GM19351 (cell line): ENCODE measurements around the gene CRHR2.
"Not testable (repeated sequence)": the region's sequence is repeated elsewhere in the genome, so short reads cannot be mapped to it uniquely, and the experiment has no call there.

Experiments
- ATAC-seq: cut with Tn5 transposase; IDR thresholded peaks from one replicate; pipeline ENCODE4 v1.9.1; 2021; ENCODE audit warnings: mild to moderate bottlenecking, moderate library complexity; ENCODE audit not compliant: unreplicated experiment

CRHR2 gene

GRCh38 chr7:30682212-30683083, at the start of gene CRHR2:
CRHR2 (minus strand) TSS chr7:30682456; CDS start chr7:30682280, 176 bp downstream.
- ATAC-seq: no peak

- no peak for ATAC-seq
Measured at GRCh38 chr7:30731581-30731980, 49.3 kb upstream of the CRHR2 start.

- no peak for ATAC-seq
Measured at GRCh38 chr7:30730996-30731395, 48.7 kb upstream of the CRHR2 start.

- ATAC-seq: no peak
Measured at GRCh38 chr7:30730097-30730496, 47.8 kb upstream of the CRHR2 start.

- no peak for ATAC-seq
Measured at GRCh38 chr7:30729642-30730041, 47.4 kb upstream of the CRHR2 start.

GRCh38 chr7:30728591-30729100, 46.4 kb upstream of the CRHR2 start:
- no peak for ATAC-seq

- peak; percentile 59 for ATAC-seq
Measured at GRCh38 chr7:30727061-30727945, 45.0 kb upstream of the CRHR2 start.

GRCh38 chr7:30726296-30727006, 44.2 kb upstream of the CRHR2 start:
- ATAC-seq: no peak

GRCh38 chr7:30723776-30724175, 41.5 kb upstream of the CRHR2 start:
- no peak for ATAC-seq

GRCh38 chr7:30722671-30723070, 40.4 kb upstream of the CRHR2 start:
- ATAC-seq: no peak

- ATAC-seq: no peak
Measured at GRCh38 chr7:30722187-30722586, 39.9 kb upstream of the CRHR2 start.

GRCh38 chr7:30721211-30721610, 39.0 kb upstream of the CRHR2 start:
- no peak for ATAC-seq

GRCh38 chr7:30719434-30719833, 37.2 kb upstream of the CRHR2 start:
- ATAC-seq: not testable (repeated sequence)

- no peak for ATAC-seq
Measured at GRCh38 chr7:30717181-30717580, 34.9 kb upstream of the CRHR2 start.

- ATAC-seq: no peak
Measured at GRCh38 chr7:30714129-30714528, 31.9 kb upstream of the CRHR2 start.

GRCh38 chr7:30713392-30713791, 31.1 kb upstream of the CRHR2 start:
- ATAC-seq: no peak

GRCh38 chr7:30710669-30711068, 28.4 kb upstream of the CRHR2 start:
- no peak for ATAC-seq

- ATAC-seq: no peak
Measured at GRCh38 chr7:30709549-30709948, 27.3 kb upstream of the CRHR2 start.

GRCh38 chr7:30708983-30709382, 26.7 kb upstream of the CRHR2 start:
- ATAC-seq: no peak

GRCh38 chr7:30708412-30708811, 26.2 kb upstream of the CRHR2 start:
- ATAC-seq: no peak
